HepG2 (cell line): Measurements from ENCODE around the gene DBNDD1. TPM values are rescaled to one million over a fixed set of nuclear protein-coding genes. Genes with fewer than 3 reads are reported as not detected.

Experiments
- ATAC-seq: fragments of 200-7000 bp; cut with Tn5 transposase; 3 replicates; pipeline ENCODE4 v1.9.1; 2020; ENCODE audit warnings: mild to moderate bottlenecking, moderate library complexity
- BruUV-seq: library from RNA; stranded (reverse); fragments of 400-500 nt; replicated peaks from 2 replicates; lab custom pipeline; 2021; lab: Mats Ljungman, UMichigan
- CTCF ChIA-PET: fragments of 300-600 bp; formaldehyde crosslinking; extraction: SDS; loops from one replicate; lab custom pipeline; 2021; ENCODE audit warnings: low total read pairs, inconsistent platforms, low intra/inter-chr PET ratio; lab: Yijun Ruan, JAX
- POLR2A ChIA-PET: fragments of 350-600 bp; sonication (Branson Sonifier 250); formaldehyde crosslinking; loops from one replicate; lab custom pipeline; 2020; ENCODE audit warnings: antibody characterized with exemption, inconsistent platforms; lab: Yijun Ruan, JAX
- DNase-seq: peaks from one replicate; pipeline ENCODE4 v3.0.0-alpha.2; 2015; ENCODE audit warnings: low spot score
- FAIRE-seq: peaks from 3 replicates; lab custom pipeline; 2011; peaks lifted over from hg19 to GRCh38; lab: Jason Lieb, UNC
- H2AFZ ChIP-seq: one replicate; pipeline ENCODE4 v1.6.1; 2011; ENCODE audit warnings: low read length, inconsistent platforms
- H3K27ac ChIP-seq: fragments of 300-600 bp; 3 replicates; pipeline ENCODE4 v1.8.0; 2011; ENCODE audit warnings: mixed run types, mild to moderate bottlenecking, mixed read lengths, low read length, inconsistent platforms; ENCODE audit not compliant: insufficient read depth; ENCODE audit errors: extremely low read length
- H3K27me3 ChIP-seq, 2 experiments: fragments of 200-600 bp in 1 of 2; 2 replicates in 1 of 2; 3 replicates in 1 of 2; pipeline versions ENCODE4 v1.6.0 to v1.8.0; 2011; ENCODE audit warnings: low read length in 2 of 2, mild to moderate bottlenecking in 2 of 2, moderate library complexity in 2 of 2, inconsistent platforms in 1 of 2; ENCODE audit not compliant: insufficient read depth in 2 of 2, control insufficient read depth in 1 of 2
- H3K36me3 ChIP-seq, 2 experiments: fragments of 200-600 bp in 1 of 2; replicated peaks in 1 of 2; 2 replicates in 1 of 2; 3 replicates in 1 of 2; pipeline versions ENCODE4 v1.5.1 to v1.8.0; 2011; ENCODE audit warnings: low read length in 2 of 2, inconsistent platforms in 1 of 2; ENCODE audit not compliant: insufficient read depth in 2 of 2, control insufficient read depth in 1 of 2
- H3K4me1 ChIP-seq: 2 replicates; pipeline ENCODE4 v1.5.1; 2012; ENCODE audit warnings: low read length, inconsistent platforms; ENCODE audit not compliant: insufficient read depth
- H3K4me2 ChIP-seq: 2 replicates; pipeline ENCODE4 v1.6.0; 2011; ENCODE audit warnings: low read depth, low read length, inconsistent platforms
- H3K4me3 ChIP-seq, 3 experiments: fragments of 200-600 bp in 1 of 3; sonication (generic), shearing (Covaris generic) in 1 of 3; replicated peaks in 1 of 3; 2 replicates each; pipeline ENCODE4 v1.5.1; 2011 to 2016; ENCODE audit warnings: low read length in 3 of 3, inconsistent platforms in 2 of 3, low read depth in 2 of 3, mild to moderate bottlenecking in 2 of 3, control low read depth in 1 of 3, mixed read lengths in 1 of 3; ENCODE audit not compliant: insufficient read depth in 1 of 3
- H3K79me2 ChIP-seq: one replicate; pipeline ENCODE4 v1.6.1; 2011; ENCODE audit warnings: low read length, inconsistent platforms; ENCODE audit not compliant: insufficient read depth
- H3K9ac ChIP-seq: 2 replicates; pipeline ENCODE4 v1.6.0; 2011; ENCODE audit warnings: mild to moderate bottlenecking, low read depth, low read length, inconsistent platforms; ENCODE audit not compliant: insufficient read depth
- H3K9me3 ChIP-seq: 2 replicates; pipeline ENCODE4 v1.5.1; 2012; ENCODE audit warnings: mild to moderate bottlenecking, low read length
- H4K20me1 ChIP-seq: 2 replicates; pipeline ENCODE4 v1.6.0; 2011; ENCODE audit warnings: inconsistent platforms, mild to moderate bottlenecking, low read length, moderate library complexity; ENCODE audit not compliant: insufficient read depth
- BORCS8-MEF2B ChIP-seq: sonication (generic); formaldehyde crosslinking; IDR thresholded peaks from 2 replicates; pipeline ENCODE4 v1.8.0; 2022; ENCODE audit warnings: mild to moderate bottlenecking, missing genetic modification reagents
- GPN1 ChIP-seq: sonication (generic); formaldehyde crosslinking; IDR thresholded peaks from 2 replicates; pipeline ENCODE4 v1.5.1; 2020; ENCODE audit warnings: missing genetic modification reagents, borderline replicate concordance
- ISX ChIP-seq: sonication (generic); formaldehyde crosslinking; conservative IDR thresholded peaks from 2 replicates; pipeline ENCODE4 v1.5.0; 2020; ENCODE audit warnings: missing genetic modification reagents
- LRRFIP1 ChIP-seq: sonication (generic); formaldehyde crosslinking; conservative IDR thresholded peaks from 2 replicates; pipeline ENCODE4 v1.4.0; 2020; ENCODE audit warnings: missing genetic modification reagents
- MED1 ChIP-seq: sonication (generic); formaldehyde crosslinking; IDR thresholded peaks from 2 replicates; pipeline ENCODE4 v1.4.0; 2020; ENCODE audit warnings: missing genetic modification reagents
- RXRA ChIP-seq: sonication (generic); formaldehyde crosslinking; IDR thresholded peaks from 2 replicates; pipeline ENCODE4 v1.5.1; 2020; ENCODE audit warnings: missing genetic modification reagents
- SSRP1 ChIP-seq: IDR thresholded peaks from 2 replicates; pipeline ENCODE4 v1.6.1; 2016; ENCODE audit warnings: control low read depth
- TCF7L2 ChIP-seq: IDR thresholded peaks from 2 replicates; pipeline ENCODE4 v1.6.1; 2011; ENCODE audit warnings: mild to moderate bottlenecking, low read depth, low read length, moderate library complexity
- XRCC5 ChIP-seq: fragments of 200-400 bp; formaldehyde crosslinking; optimal IDR thresholded peaks from 2 replicates; pipeline ENCODE3; 2017; ENCODE audit warnings: mild to moderate bottlenecking, low read length
- ZNF142 ChIP-seq: sonication (generic); formaldehyde crosslinking; IDR thresholded peaks from 2 replicates; pipeline ENCODE4 v1.4.0; 2020; ENCODE audit warnings: missing genetic modification reagents
- ZNF354B ChIP-seq: sonication (generic); formaldehyde crosslinking; IDR thresholded peaks from 2 replicates; pipeline ENCODE4 v1.8.0; 2022; ENCODE audit warnings: mild to moderate bottlenecking, missing genetic modification reagents
- ZNF484 ChIP-seq: sonication (generic); formaldehyde crosslinking; IDR thresholded peaks from 2 replicates; pipeline ENCODE4 v1.5.1; 2020; ENCODE audit warnings: mild to moderate bottlenecking, low read depth, missing genetic modification reagents, borderline replicate concordance
- ZNF614 ChIP-seq: IDR thresholded peaks from 2 replicates; pipeline ENCODE4 v1.6.1; 2018; ENCODE audit warnings: missing biosample characterization, missing genetic modification reagents, inconsistent platforms, borderline replicate concordance
- ZNF850 ChIP-seq: sonication (generic); formaldehyde crosslinking; conservative IDR thresholded peaks from 2 replicates; pipeline ENCODE4 v1.9.0; 2021; ENCODE audit warnings: mild to moderate bottlenecking, missing genetic modification reagents
- ZSCAN21 ChIP-seq: sonication (generic); formaldehyde crosslinking; IDR thresholded peaks from 2 replicates; pipeline ENCODE4 v1.8.0; 2022; ENCODE audit warnings: mild to moderate bottlenecking, missing genetic modification reagents, moderate library complexity, borderline replicate concordance
- WGBS: methylation state at CpG from one replicate; pipeline ENCODE4 v1.1.6; 2017; ENCODE audit warnings: low lambda C conversion rate; 5-methylcytosine and 5-hydroxymethylcytosine counted together
- in situ Hi-C: cut with HindIII; loops from 2 replicates; pipeline ENCODE4 v1.10.0; 2017; ENCODE audit warnings: low pct_unique_long_range_greater_than_20kb; ENCODE audit not compliant: extremely low pct_ligation_motif_present
- intact Hi-C: fragments of 100-400 bp; cut with micrococcal nuclease; formaldehyde crosslinking; loops from one replicate; pipeline ENCODE4 v1.10.0; 2022; ENCODE audit not compliant: unreplicated experiment
- polyA plus RNA-seq, 8 experiments: library from polyadenylated mRNA; depleted of rRNA in 3 of 8; stranded (reverse) in 7 of 8; unstranded in 1 of 8; fragments of >200 nt; fragmentation: Illumina TruSeq in 4 of 8; extraction: Trizol in 4 of 8; gene quantifications; 2 replicates each; pipeline versions ENCODE4 v1.2.1 to v1.2.3, GENCODE V29; 2011 to 2016; ENCODE audit warnings: low read depth in 4 of 8, missing spikeins in 1 of 8, mixed read lengths in 1 of 8; ENCODE audit not compliant: insufficient read depth in 1 of 8
- total RNA-seq, 5 experiments: library from RNA; depleted of rRNA; stranded (reverse); fragments of >200 nt; fragmentation: Illumina TruSeq; extraction: Trizol; gene quantifications; 2 replicates each; pipeline ENCODE4 v1.2.3, GENCODE V29; 2016; ENCODE audit warnings: low read depth in 1 of 5

The DBNDD1 gene
- total and polyA plus RNA-seq, 2 of the 13 experiments (the other 11 are each of a cell fraction or from before 2014, with no cell fraction given), result 17.0 to 40.4 TPM

- in situ Hi-C loops (no loop called here), intact Hi-C loops (no loop called here)
- 90% methylated on average over 18 of the region's 19 CpGs for WGBS
- BruUV-seq, result no TSS peak
- Histone ChIP-seq H3K9ac (no peak overlapping the region), H3K4me2 (no peak overlapping the region), H3K79me2 (no peaks in the 10 kb centered on the region), H3K9me3 (no peaks in the 10 kb centered on the region), H3K36me3 (peaks cover 1 to 8% of the 10 kb centered on the region in 2 experiments; a peak in 2 of 5 replicates), H4K20me1 (no peaks in the 10 kb centered on the region), H3K4me1 (no peaks in the 10 kb centered on the region), H3K27ac (no peak overlapping the region), H3K4me3 (no peak overlapping the region), H2AFZ (no peak overlapping the region), H3K27me3 (no peaks in the 10 kb centered on the region)
- FAIRE-seq (no peak), ATAC-seq (no peak), DNase-seq (no peak)
- POLR2A ChIA-PET, result no interaction called here
- CTCF ChIA-PET, result no interaction called here
- TF ChIP-seq RXRA (no peak), GPN1 (no peak), ZSCAN21 (CRISPR knock-in tag) (no peak), ZNF354B (CRISPR knock-in tag) (no peak), ZNF614 (CRISPR knock-in tag) (no peak), LRRFIP1 (CRISPR knock-in tag) (no peak), TCF7L2 (no peak), SSRP1 (no peak), ZNF142 (CRISPR knock-in tag) (no peak), MED1 (no peak), ZNF850 (CRISPR knock-in tag) (no peak), BORCS8-MEF2B (CRISPR knock-in tag) (no peak), ZNF484 (CRISPR knock-in tag) (no peak), ISX (CRISPR knock-in tag) (no peak), XRCC5 (no peak)
These were observed 18.4 kb downstream of the DBNDD1 start for GRCh38 chr16:90000733-90001427.
